ENCODE results near the gene MUCL1.

MUCL1 gene

DNA sequence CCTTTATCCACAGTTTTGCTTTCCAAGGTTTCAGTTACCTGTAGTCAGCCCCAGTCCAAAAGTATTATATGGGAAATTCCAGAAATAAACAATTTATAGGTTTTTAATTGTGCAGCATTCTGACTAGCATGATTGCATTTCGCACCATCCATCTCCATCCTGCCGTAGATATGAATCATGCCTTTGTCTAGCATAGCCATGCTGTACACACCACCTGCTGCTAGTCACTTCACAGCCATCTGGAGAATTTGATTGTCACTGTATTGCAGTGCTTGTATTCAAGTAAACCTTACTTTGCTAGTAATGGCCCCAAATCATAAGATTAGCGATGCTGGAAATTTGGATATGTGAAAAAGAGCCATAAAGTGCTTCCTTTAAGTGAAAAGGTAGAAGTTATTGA is 36.0 kb downstream of the MUCL1 start:
- no peak overlapping the region for H3K4me3 ChIP-seq (ENCODE audit: low read depth, low read length)
- no peak for DNase-seq (ENCODE audit: low read depth)
- TF ChIP-seq, protein P1, sequence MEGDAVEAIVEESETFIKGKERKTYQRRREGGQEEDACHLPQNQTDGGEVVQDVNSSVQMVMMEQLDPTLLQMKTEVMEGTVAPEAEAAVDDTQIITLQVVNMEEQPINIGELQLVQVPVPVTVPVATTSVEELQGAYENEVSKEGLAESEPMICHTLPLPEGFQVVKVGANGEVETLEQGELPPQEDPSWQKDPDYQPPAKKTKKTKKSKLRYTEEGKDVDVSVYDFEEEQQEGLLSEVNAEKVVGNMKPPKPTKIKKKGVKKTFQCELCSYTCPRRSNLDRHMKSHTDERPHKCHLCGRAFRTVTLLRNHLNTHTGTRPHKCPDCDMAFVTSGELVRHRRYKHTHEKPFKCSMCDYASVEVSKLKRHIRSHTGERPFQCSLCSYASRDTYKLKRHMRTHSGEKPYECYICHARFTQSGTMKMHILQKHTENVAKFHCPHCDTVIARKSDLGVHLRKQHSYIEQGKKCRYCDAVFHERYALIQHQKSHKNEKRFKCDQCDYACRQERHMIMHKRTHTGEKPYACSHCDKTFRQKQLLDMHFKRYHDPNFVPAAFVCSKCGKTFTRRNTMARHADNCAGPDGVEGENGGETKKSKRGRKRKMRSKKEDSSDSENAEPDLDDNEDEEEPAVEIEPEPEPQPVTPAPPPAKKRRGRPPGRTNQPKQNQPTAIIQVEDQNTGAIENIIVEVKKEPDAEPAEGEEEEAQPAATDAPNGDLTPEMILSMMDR (IDR thresholded peaks at IDR 0.05; ENCODE audit: insufficient read depth, low read depth, low read length, missing control alignments): no peak

DNA sequence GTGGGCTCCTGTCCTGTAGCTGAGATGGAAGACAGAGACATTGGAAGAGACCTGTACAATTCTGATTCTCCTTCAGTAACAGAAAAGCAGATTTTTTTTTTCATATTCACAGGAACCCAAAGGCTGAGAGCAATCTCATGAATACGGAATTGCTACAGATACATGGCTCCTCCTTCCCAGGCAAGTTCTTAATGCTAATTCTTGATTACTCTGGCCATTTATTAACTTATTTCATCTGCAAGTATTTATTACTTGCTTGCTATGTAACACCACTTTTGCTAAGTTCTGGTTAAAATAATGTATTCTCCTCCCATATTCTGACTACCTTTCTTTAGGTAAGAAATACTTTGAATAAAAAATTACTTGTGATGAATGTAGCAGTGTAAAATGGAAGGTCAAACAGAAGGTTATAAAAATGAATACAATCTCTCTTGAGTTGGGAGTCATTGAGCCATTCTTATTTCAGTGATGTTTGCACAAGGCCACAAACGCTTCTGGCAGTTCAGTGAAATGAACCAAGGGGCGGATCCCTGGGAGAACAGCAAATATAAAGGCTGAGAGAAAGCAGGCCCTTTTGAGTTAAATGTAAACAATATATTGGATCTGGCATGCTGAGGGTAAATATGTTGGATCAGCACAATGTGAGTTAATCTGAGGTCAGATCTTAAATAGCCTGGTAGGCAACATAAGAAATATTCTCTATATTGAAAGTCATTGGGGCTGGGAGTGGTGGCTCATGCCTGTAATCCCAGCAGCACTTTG is 37.6 kb downstream of the MUCL1 start:
- no peak overlapping the region for H3K4me3 ChIP-seq (ENCODE audit: low read depth, low read length)
- no peak for DNase-seq (ENCODE audit: low read depth)
- TF ChIP-seq, protein P1 (IDR thresholded peaks at IDR 0.05; ENCODE audit: insufficient read depth, low read depth, low read length, missing control alignments): no peak
